Measurements from ENCODE around the gene SCRN1. TPM values are rescaled to one million over a fixed set of nuclear protein-coding genes. Genes with fewer than 3 reads are reported as not detected.

SCRN1 gene
- total RNA-seq, 2 experiments from 2014 or later = 37.1 to 62.7 TPM

DNA sequence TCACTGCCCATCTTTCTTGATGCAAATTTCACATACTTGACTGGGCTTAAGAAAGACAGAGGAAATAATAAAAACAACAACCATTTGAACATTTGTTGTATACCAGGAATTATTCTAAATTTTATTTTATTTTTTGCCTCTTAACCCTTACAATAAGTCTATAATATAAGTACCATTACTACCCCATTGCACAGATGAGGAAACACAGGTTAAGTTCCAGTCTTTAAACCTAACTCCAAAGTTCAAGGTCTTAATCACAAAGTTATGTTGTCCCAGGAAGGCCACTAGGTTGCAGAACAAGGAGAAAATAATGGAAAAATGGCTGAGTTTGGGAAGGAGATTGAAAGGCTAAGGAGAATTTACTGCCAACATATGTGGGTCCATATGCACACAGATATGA lies 33.4 kb upstream of the SCRN1 start:
- H3K4me3 ChIP-seq (ENCODE audit: low read depth, low read length, poor library complexity, severe bottlenecking) = peak overlapping the region; percentile 81
- no peaks in the 10 kb centered on the region for H3K9me2 ChIP-seq (ENCODE audit: insufficient read depth, low read length)
- ChIA-PET CTCF (ENCODE audit: unreplicated experiment) (no interaction called here), POLR2A (no interaction called here)
- no peak overlapping the region for H3K27ac ChIP-seq (ENCODE audit: low read depth, low read length, poor library complexity, severe bottlenecking)
- TF ChIP-seq EZH2phosphoT487 (IDR thresholded peaks at IDR 0.05; ENCODE audit: borderline replicate concordance, low read depth, low read length) (no peak), CTCF (conservative IDR thresholded peaks at IDR 0.05; ENCODE audit: low read length) (no peak)
- H3K9me3 ChIP-seq (ENCODE audit: low read length) = no peaks in the 10 kb centered on the region
- DNase-seq (ENCODE audit: low spot score) = no peak
- intact Hi-C loops (cut with micrococcal nuclease; ENCODE audit: unreplicated experiment) = no loop called here
- H2AFZ ChIP-seq (ENCODE audit: low read length) = no peak overlapping the region
- peaks cover 47% of the 10 kb centered on the region for H3K4me1 ChIP-seq (ENCODE audit: insufficient read depth, low read length, poor library complexity, severe bottlenecking)
- H3K36me3 ChIP-seq (ENCODE audit: insufficient read depth, low read length) = peaks cover 31% of the 10 kb centered on the region
- H4K20me1 ChIP-seq (ENCODE audit: insufficient read depth, low read length) = no peaks in the 10 kb centered on the region
- H3K4me2 ChIP-seq (ENCODE audit: low read length) = peak overlapping the region; percentile 86
- no TSS peak for BruUV-seq (replicated peaks)
- peaks cover 28% of the 10 kb centered on the region; the same call in 1 of the 2 replicates for H3K79me2 ChIP-seq (ENCODE audit: insufficient read depth, low read depth, low read length)

- intact Hi-C loops (cut with micrococcal nuclease; ENCODE audit: unreplicated experiment) = no loop called here
- H3K4me2 ChIP-seq (ENCODE audit: low read length) = peak overlapping the region; percentile 66
- no peak overlapping the region for H3K27ac ChIP-seq (ENCODE audit: low read depth, low read length, poor library complexity, severe bottlenecking)
These were observed 30.9 kb upstream of the SCRN1 start for GRCh38 chr7:30020535-30020934.

More at GRCh38 chr7:30020535-30020934, 30.9 kb upstream of the SCRN1 start:
- peaks cover 47% of the 10 kb centered on the region for H3K4me1 ChIP-seq (ENCODE audit: insufficient read depth, low read length, poor library complexity, severe bottlenecking)
- ChIA-PET CTCF (ENCODE audit: unreplicated experiment) (no interaction called here), POLR2A (no interaction called here)
- TF ChIP-seq EZH2phosphoT487 (IDR thresholded peaks at IDR 0.05; ENCODE audit: borderline replicate concordance, low read depth, low read length) (no peak), CTCF (conservative IDR thresholded peaks at IDR 0.05; ENCODE audit: low read length) (no peak)
- peaks cover 21% of the 10 kb centered on the region; the same call in 1 of the 2 replicates for H3K79me2 ChIP-seq (ENCODE audit: insufficient read depth, low read depth, low read length)
- H3K4me3 ChIP-seq (ENCODE audit: low read depth, low read length, poor library complexity, severe bottlenecking) = peak overlapping the region; percentile 17
- no peak overlapping the region for H2AFZ ChIP-seq (ENCODE audit: low read length)
- H3K9me2 ChIP-seq (ENCODE audit: insufficient read depth, low read length) = no peaks in the 10 kb centered on the region
- peaks cover 50% of the 10 kb centered on the region for H3K36me3 ChIP-seq (ENCODE audit: insufficient read depth, low read length)
- H3K9me3 ChIP-seq (ENCODE audit: low read length) = no peaks in the 10 kb centered on the region
- no TSS peak for BruUV-seq (replicated peaks)
- no peaks in the 10 kb centered on the region for H4K20me1 ChIP-seq (ENCODE audit: insufficient read depth, low read length)
- DNase-seq (ENCODE audit: low spot score) = no peak

All from OCI-LY7 (cell line).